ENCODE measurements around the gene BPIFA1. TPM values are rescaled to one million over a fixed set of nuclear protein-coding genes. Genes with fewer than 3 reads are reported as not detected.
A peak's percentile ranks its signal among the peaks of the same experiment; 100 is the strongest.

Gene BPIFA1
- polyA plus RNA-seq, 1 donor from 2014 or later, result not detected

- Mint-ChIP-seq H3K4me1 (no peaks in the 10 kb centered on the region), H3K4me3 (no peak overlapping the region), H3K9me3 (no peaks in the 10 kb centered on the region), H3K27me3 (peaks cover 12% of the 10 kb centered on the region), H3K36me3 (peaks cover 3% of the 10 kb centered on the region), H3K27ac (no peak overlapping the region)
Measured at GRCh38 chr20:33255005-33255404, 19.2 kb downstream of the BPIFA1 start.

- H3K27ac Mint-ChIP-seq, result peak overlapping the region in 1 of 3 donors; percentile 60
- peaks cover 5% of the 10 kb centered on the region for H3K36me3 Mint-ChIP-seq
- H3K27me3 Mint-ChIP-seq, result peaks cover 22% of the 10 kb centered on the region
- no peak overlapping the region for H3K4me3 Mint-ChIP-seq
- H3K9me3 Mint-ChIP-seq, result peaks cover 0 to 2% (median 0%) of the 10 kb centered on the region in 3 donors
- H3K4me1 Mint-ChIP-seq, result peaks cover 0 to 2% (median 0%) of the 10 kb centered on the region in 3 donors
Measured at GRCh38 chr20:33257237-33257636, 21.4 kb downstream of the BPIFA1 start.

- H3K36me3 Mint-ChIP-seq, result peaks cover 5% of the 10 kb centered on the region
- no peak overlapping the region for H3K4me3 Mint-ChIP-seq
- H3K27me3 Mint-ChIP-seq, result peaks cover 27% of the 10 kb centered on the region
- H3K9me3 Mint-ChIP-seq, result peaks cover 0 to 4% (median 2%) of the 10 kb centered on the region in 3 donors
- H3K4me1 Mint-ChIP-seq, result peaks cover 0 to 2% (median 0%) of the 10 kb centered on the region in 3 donors
- H3K27ac Mint-ChIP-seq, result no peak overlapping the region
Measured at GRCh38 chr20:33259371-33259770, 23.6 kb downstream of the BPIFA1 start.

DNA sequence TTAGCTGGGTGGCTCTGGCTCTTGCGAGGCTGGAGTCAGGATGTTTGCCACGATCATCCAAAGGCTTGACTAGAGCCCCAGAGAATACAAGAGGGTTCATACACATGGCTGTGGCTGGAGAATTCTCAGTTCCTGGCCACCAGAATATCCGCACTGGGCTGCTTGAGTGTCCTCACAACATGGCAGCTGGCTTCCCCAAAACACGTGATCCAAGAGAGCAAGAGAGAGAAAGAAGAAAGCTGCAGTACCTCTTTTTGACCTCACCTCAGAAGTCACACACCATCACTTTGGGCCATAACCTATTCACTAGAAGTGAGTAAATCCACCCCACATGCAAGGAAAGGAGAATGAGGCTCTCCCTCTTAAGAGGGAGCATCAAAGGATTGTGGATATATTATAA, 25.7 kb downstream of the BPIFA1 start:
- peaks cover 2 to 4% (median 4%) of the 10 kb centered on the region in 3 donors for H3K9me3 Mint-ChIP-seq
- peaks cover 25% of the 10 kb centered on the region for H3K27me3 Mint-ChIP-seq
- H3K4me1 Mint-ChIP-seq, result peaks cover 0 to 2% (median 0%) of the 10 kb centered on the region in 3 donors
- peak overlapping the region in 1 of 4 donors; percentile 7 for H3K4me3 Mint-ChIP-seq
- peaks cover 2% of the 10 kb centered on the region for H3K36me3 Mint-ChIP-seq
- no peak overlapping the region for H3K27ac Mint-ChIP-seq

DNA sequence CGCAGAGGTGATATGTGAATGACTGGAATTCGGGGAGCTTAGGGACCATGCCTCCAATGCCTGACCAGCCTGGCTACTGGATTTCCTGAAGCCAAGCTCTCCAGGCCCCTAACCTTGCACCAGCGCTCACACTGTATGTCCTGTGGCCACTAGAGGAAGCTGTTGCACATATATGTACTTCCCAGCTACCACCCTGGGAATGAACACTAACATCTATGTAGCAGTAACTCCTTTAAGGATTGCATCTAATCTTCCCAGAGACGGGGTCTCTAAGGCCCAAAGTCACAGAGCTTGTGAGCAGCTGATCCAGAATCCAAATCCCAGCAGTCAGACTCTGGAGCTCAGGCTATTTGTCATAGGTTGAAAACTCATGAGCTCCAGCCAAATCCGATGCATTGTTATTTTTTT, 26.9 kb downstream of the BPIFA1 start:
- Mint-ChIP-seq H3K27me3 (peaks cover 22% of the 10 kb centered on the region), H3K4me1 (peaks cover 0 to 2% (median 0%) of the 10 kb centered on the region in 3 donors), H3K9me3 (peaks cover 2 to 4% (median 4%) of the 10 kb centered on the region in 3 donors), H3K4me3 (no peak overlapping the region), H3K36me3 (peaks cover 2% of the 10 kb centered on the region), H3K27ac (no peak overlapping the region)

GRCh38 chr20:33263784-33264183, 28.0 kb downstream of the BPIFA1 start:
- Mint-ChIP-seq H3K4me1 (peaks cover 0 to 2% (median 0%) of the 10 kb centered on the region in 3 donors), H3K4me3 (no peak overlapping the region), H3K36me3 (peaks cover 5% of the 10 kb centered on the region), H3K9me3 (peaks cover 2 to 7% (median 4%) of the 10 kb centered on the region in 3 donors), H3K27me3 (peaks cover 28% of the 10 kb centered on the region), H3K27ac (no peak overlapping the region)

DNA sequence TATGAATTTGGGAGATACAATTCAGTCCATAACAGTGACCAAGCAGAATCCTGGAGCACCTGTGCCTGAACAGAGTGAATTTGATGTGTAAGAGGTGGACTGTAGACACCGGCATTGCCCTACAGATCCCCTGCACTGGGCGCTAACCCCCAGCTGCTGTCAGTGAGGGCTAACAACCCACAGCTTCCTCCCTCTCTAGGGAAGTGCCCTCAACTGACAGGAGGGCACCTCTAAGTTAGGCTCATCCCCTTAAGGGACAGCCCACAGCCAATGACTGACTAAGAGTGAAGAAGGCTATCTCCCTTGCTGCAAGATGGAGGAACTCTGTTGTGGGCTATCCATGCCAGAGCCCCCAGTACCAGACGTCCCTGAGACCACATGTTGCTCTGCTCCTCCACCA, 31.9 kb downstream of the BPIFA1 start:
- Mint-ChIP-seq H3K27ac (no peak overlapping the region), H3K36me3 (peaks cover 3% of the 10 kb centered on the region), H3K9me3 (peaks cover 0 to 8% (median 2%) of the 10 kb centered on the region in 3 donors), H3K4me1 (no peaks in the 10 kb centered on the region), H3K27me3 (peaks cover 21% of the 10 kb centered on the region), H3K4me3 (no peak overlapping the region)

DNA sequence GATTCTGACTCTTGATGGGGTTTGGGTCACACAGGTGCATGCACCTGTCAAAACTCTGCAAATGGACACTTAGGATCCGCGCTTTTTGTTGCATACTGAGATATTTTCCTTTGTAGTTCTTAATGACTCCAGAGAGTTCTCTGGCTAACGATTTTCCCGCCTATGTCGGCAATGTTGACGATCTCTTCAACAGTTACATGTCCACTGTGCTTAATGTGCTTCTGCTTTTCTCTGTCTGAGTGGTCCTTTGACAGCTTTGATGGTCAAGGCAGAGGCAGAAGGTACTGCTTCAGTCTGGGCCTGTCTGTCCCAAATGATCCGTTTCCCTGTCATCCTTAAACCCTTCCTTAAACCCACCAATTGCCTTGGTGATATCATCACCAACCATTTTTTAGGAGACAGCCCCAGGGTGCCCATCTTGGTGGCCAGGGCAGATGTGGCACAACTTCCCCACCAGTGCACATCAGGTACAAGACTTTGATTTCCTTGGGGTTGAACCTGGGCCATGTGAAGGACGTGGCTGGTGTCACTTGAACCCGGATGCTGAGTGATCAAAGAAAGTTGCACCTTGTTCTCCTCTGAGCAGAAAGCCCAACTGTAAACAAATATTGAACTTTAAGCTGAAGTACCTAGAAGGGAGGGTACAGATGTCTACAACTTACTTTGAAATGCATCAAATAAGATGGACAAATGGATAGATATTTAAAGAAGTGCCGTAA, 36.5 kb downstream of the BPIFA1 start:
- peaks cover 11% of the 10 kb centered on the region for H3K27me3 Mint-ChIP-seq

DNA sequence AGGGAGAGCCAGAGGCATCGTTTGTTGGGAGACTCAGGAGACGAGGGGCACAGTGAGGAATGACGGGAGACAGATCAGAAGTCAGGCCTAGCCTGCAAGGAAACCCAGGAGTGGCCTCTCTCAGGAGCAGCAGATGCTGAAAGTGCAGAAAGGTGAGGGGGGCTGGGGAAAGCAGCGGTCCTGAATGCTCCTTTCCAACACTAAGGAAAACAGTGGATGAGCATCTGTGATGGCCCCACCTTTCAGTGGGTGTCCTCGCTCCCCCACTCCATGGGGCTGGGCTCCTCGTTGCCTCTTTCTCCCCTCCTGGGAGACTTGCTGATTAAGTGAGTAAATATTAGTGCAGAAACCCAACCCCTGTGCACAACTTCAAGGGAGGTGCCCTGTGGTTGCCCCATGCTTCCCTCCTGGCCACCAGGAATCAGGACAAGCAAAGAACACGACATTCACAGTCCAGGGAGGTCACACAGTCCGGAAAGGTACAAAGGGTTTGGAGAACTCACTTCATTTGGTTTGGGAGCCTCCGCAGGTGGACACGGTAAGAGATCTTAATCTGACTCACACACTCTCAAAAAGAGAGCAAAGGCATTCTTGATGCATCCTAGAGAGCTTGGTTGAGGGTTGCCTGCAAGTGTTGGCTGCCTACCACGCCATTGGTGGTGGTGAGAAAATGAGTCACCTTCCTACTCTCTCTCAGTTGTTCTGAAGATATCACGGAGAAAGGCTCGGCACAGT, 37.5 kb downstream of the BPIFA1 start:
- Mint-ChIP-seq H3K4me3 (no peak overlapping the region), H3K36me3 (no peaks in the 10 kb centered on the region), H3K27ac (no peak overlapping the region), H3K9me3 (peaks cover 0 to 1% (median 0%) of the 10 kb centered on the region in 3 donors), H3K27me3 (peaks cover 5% of the 10 kb centered on the region), H3K4me1 (no peaks in the 10 kb centered on the region)

More for the DNA sequence above, 36.5 kb downstream of the BPIFA1 start:
- H3K4me1 Mint-ChIP-seq, result no peaks in the 10 kb centered on the region
- peaks cover 3% of the 10 kb centered on the region for H3K36me3 Mint-ChIP-seq
- no peak overlapping the region for H3K4me3 Mint-ChIP-seq
- H3K27ac Mint-ChIP-seq, result peak overlapping the region in 1 of 3 donors; percentile 57
- peaks cover 0 to 4% (median 0%) of the 10 kb centered on the region in 3 donors for H3K9me3 Mint-ChIP-seq

DNA sequence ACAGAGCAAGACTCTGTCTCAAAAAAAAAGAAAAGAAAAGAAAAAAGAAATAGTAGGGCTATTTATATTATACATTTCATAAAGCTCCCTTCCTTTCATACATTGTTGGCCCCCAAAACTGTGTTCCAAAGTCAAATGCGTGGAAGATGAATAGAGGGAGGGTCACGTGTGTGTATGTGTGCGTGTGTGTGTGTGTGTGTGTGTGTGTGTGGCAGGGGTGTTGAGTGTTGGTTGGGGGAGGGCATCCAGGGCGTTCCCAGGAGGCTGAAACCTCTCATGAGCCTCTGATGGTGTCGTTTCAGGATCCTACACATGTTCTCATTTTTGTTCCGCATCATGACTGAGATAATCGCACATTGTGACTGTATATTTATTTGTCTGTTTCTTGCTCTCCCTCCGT, 39.4 kb downstream of the BPIFA1 start:
- no peak overlapping the region for H3K27ac Mint-ChIP-seq
- H3K27me3 Mint-ChIP-seq, result peaks cover 7% of the 10 kb centered on the region
- H3K4me3 Mint-ChIP-seq, result no peak overlapping the region
- peaks cover 0 to 1% (median 0%) of the 10 kb centered on the region in 3 donors for H3K9me3 Mint-ChIP-seq
- H3K36me3 Mint-ChIP-seq, result no peaks in the 10 kb centered on the region
- no peaks in the 10 kb centered on the region for H3K4me1 Mint-ChIP-seq

GRCh38 chr20:33275871-33276270, 40.1 kb downstream of the BPIFA1 start:
- H3K4me3 Mint-ChIP-seq, result no peak overlapping the region
- H3K27me3 Mint-ChIP-seq, result peaks cover 7% of the 10 kb centered on the region
- no peak overlapping the region for H3K27ac Mint-ChIP-seq
- peaks cover 0 to 1% (median 0%) of the 10 kb centered on the region in 3 donors for H3K9me3 Mint-ChIP-seq
- no peaks in the 10 kb centered on the region for H3K36me3 Mint-ChIP-seq
- no peaks in the 10 kb centered on the region for H3K4me1 Mint-ChIP-seq

DNA sequence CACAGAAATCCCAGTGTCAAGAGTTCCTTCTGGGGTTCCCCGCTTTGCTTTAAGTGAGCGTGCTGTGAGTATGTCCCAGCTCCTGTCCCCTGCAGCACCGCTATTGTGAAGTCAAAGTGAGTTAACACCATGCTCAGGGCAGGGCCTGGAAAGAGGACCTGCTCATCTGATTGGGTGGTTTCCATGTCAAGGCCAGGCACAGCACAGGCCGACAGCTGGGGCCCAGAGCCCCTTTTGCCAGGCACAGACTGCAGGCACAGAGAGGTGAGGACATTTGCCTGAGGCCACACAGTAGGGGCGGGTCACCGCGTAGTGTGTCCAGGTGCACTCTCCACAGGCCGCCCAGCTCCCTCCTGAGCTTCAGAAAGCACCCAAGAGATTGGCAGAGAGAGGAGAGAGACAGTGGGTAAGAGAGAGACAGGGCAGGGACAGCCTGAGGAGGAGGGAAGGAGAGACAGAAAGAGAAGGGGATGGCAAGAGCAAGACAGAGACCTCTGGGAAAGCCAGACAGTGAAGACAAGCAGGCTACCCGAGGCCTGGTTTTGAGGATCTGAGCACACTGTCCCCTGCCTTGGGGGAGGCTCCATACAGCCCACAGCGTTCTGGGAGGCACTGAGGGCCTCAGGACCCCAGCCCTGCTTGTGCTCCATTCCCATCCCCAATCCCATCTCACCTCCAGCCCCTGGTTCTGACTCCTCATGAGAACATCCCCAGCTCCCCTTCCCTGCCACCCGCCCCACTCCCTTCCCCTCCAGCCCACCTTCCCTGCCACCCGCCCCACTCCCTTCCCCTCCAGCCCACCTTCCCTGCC, 40.7 kb downstream of the BPIFA1 start:
- Mint-ChIP-seq H3K27me3 (peaks cover 6% of the 10 kb centered on the region), H3K9me3 (no peaks in the 10 kb centered on the region), H3K36me3 (no peaks in the 10 kb centered on the region), H3K4me1 (no peaks in the 10 kb centered on the region), H3K27ac (no peak overlapping the region), H3K4me3 (no peak overlapping the region)

DNA sequence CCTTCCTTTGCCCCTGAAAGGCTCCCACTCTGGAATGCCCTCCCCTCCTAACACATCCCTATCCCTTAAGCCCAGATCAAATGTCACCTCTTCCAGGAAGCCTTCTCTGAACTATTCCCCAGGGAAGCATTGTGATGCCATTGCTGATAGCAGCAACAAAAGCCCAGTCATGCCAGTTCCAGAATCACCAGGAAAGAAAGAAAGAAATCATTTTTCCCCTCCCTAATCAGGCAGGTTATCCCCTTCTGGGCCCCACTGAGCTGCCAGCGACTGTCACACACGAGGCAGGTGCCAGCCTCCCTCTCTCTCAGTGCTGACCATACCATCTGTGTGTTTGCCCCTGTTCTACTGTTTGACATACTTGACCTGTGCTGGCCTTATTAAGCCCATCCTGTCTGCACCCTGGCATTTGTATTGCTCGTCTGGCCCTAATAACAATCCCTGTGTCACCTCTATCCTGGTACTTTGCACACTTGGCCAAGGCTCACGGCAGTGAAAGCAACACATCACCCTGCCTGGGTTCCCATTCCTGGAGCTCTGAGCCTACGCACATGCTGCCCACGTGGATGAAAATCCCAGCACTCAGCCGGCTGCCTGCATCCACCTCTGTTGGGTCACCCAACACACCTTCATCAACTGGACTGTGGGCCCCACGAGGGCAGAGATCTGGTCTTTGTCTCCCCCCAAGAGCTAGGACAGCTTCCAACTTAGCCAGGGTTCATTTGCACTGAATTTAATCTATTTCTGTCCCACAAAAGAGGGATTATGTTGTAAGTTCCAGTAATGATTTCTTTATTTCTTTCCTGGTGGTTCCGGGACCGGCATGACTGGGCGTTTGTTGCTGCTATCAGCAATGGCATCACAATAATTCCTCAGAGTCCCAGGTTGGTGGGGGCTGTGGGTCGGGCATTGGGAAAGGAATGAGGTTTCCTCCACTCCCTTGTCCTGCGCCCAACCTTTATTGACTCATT, 42.0 kb downstream of the BPIFA1 start:
- H3K27me3 Mint-ChIP-seq, result peaks cover 3% of the 10 kb centered on the region
- H3K4me3 Mint-ChIP-seq, result no peak overlapping the region
- no peak overlapping the region for H3K27ac Mint-ChIP-seq
- H3K36me3 Mint-ChIP-seq, result peaks cover 2% of the 10 kb centered on the region
- H3K4me1 Mint-ChIP-seq, result no peaks in the 10 kb centered on the region
- no peaks in the 10 kb centered on the region for H3K9me3 Mint-ChIP-seq

DNA sequence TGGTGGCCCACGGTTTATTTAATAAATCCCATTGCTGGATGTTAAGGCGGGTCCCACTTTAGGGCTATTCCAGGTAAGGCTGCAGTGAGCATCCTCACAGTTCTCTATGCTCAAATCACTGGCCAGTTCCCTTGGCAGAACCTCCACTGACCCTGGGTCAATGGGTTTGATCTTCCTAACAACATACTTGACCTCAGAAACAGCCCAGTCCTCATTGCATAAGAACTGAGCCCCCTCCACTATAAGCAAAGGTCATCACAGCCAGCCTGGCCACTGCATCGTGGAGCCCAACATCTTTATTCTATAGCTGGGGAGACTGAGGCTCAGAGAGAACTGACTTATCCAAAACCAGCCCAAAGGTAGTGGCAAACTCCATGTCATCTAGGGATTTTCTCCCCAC, 42.9 kb downstream of the BPIFA1 start:
- no peak overlapping the region for H3K27ac Mint-ChIP-seq

More for the DNA sequence above, 42.9 kb downstream of the BPIFA1 start:
- Mint-ChIP-seq H3K9me3 (no peaks in the 10 kb centered on the region), H3K4me3 (no peak overlapping the region), H3K27me3 (peaks cover 5% of the 10 kb centered on the region), H3K4me1 (no peaks in the 10 kb centered on the region), H3K36me3 (peaks cover 2% of the 10 kb centered on the region)

Measured in IgD-negative memory B cell (primary cell).